ENCODE data around the gene KRTAP5-1. TPM values are rescaled to one million over a fixed set of nuclear protein-coding genes. Genes with fewer than 3 reads are reported as not detected.
A peak's percentile ranks its signal among the peaks of the same experiment; 100 is the strongest.
"Not testable (repeated sequence)": the region's sequence is repeated elsewhere in the genome, so short reads cannot be mapped to it uniquely, and the experiment has no call there.

The KRTAP5-1 gene, protein sequence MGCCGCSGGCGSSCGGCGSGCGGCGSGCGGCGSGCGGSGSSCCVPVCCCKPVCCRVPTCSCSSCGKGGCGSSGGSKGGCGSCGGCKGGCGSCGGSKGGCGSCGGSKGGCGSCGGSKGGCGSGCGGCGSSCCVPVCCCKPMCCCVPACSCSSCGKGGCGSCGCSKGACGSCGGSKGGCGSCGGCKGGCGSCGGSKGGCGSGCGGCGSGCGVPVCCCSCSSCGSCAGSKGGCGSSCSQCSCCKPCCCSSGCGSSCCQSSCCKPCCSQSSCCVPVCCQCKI
- total RNA-seq = not detected

DNA sequence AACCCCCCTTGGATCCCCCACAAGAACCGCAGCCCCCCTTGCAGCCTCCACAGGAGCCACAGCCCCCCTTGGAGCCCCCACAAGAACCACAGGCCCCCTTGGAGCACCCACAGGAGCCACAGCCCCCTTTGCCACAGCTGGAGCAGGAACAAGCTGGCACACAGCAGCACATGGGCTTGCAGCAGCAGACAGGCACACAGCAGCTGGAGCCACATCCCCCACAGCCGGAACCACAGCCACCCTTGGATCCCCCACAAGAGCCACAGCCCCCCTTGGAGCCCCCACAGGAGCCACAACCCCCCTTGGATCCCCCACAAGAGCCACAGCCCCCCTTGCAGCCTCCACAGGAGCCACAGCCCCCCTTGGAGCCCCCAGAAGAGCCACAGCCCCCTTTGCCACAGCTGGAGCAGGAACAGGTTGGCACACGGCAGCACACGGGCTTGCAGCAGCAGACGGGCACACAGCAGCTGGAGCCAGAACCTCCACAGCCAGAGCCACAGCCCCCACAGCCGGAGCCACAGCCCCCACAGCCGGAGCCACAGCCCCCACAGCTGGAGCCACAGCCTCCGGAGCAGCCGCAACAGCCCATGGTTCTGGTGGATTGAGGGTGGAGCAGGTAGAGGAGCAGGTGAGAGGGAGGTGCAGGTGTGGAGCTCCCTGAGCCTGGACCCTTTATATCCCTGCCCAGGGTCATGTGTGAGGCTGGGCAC lies at the start of gene KRTAP5-1:
TSS of gene KRTAP5-1 (minus strand) at position 623 of the 710 bp plus-strand sequence. CDS start at position 589, 34 bp downstream.
- H3K4me3 Mint-ChIP-seq = peak within 1 kb of the TSS in 1 of 2 donors; percentile 10
- not testable (repeated sequence) for H3K27me3 Mint-ChIP-seq (ENCODE audit: low read depth); H3K4me1 Mint-ChIP-seq (ENCODE audit: low read depth); DNase-seq; H3K36me3 Mint-ChIP-seq (ENCODE audit: insufficient read depth in 2 of 2); H3K9me3 Mint-ChIP-seq; ATAC-seq (replicated peaks in 1 of 2); H3K27ac Mint-ChIP-seq

DNA sequence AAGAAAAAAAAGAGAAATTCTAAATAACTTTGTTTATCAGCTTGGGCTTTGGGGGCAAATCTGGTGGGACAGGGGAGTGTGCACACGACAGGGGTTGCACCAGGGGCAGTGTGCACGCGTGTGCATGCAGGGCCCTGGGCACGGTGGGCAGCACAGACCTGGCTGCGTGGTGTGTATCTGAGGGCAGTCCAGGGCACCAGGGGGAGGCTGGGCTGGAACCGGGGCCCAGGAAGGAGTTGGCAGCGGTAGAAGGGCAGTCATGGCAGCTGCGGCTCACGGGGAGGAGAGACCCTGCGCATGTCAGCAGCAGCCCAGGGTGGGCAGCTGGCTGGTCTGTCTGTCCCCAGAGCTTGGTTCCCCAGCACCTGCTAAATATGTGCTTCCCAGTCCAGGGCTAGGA lies 48.8 kb upstream of the KRTAP5-1 start:
- ATAC-seq (replicated peaks in 1 of 2) = no peak
- Mint-ChIP-seq H3K27me3 (ENCODE audit: low read depth) (peaks cover 8% of the 10 kb centered on the region), H3K36me3 (ENCODE audit: insufficient read depth in 2 of 2) (no peaks in the 10 kb centered on the region), H3K4me3 (no peak overlapping the region), H3K9me3 (no peaks in the 10 kb centered on the region), H3K27ac (no peak overlapping the region), H3K4me1 (ENCODE audit: low read depth) (peaks cover 5% of the 10 kb centered on the region)
- no peak for DNase-seq

DNA sequence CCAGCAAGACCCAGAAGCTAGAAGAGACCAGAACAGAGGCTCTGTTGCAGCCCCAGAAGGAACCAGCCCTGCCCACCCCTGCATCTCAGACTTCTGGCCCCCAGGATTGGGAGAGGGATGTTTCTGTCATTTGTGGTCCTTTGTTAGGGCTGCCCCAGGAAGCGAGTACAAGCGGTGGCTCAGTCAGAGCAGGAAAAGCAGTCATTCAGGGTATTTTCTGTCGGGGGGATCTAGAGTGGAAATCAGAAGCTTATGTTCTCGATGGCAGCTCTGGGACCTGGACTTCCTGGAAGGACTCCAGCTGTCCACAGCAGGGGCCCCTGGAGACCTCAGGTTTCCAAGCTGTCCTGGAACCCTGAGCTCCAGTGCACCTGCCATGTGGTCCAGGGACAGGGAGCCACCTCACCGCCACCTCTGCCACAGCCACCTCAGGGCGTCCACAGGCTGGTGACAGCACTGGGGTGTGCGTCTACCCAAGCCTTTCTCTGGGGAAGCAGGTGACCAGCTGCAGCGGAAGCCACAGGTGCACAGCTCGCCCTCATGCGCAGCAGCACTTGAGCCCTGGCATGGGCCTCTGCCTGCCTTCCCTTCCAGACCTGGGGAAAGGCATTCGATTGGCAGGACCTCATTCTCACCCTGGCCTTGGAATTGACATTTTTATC lies 47.1 kb upstream of the KRTAP5-1 start:
- no peak overlapping the region for H3K27ac Mint-ChIP-seq
- peak in 1 of 2 donors; percentile 53 for ATAC-seq (replicated peaks in 1 of 2)
- no peaks in the 10 kb centered on the region for H3K36me3 Mint-ChIP-seq (ENCODE audit: insufficient read depth in 2 of 2)
- DNase-seq = no peak
- no peak overlapping the region for H3K4me3 Mint-ChIP-seq
- H3K9me3 Mint-ChIP-seq = no peaks in the 10 kb centered on the region
- peaks cover 5% of the 10 kb centered on the region for H3K4me1 Mint-ChIP-seq (ENCODE audit: low read depth)
- peaks cover 8% of the 10 kb centered on the region for H3K27me3 Mint-ChIP-seq (ENCODE audit: low read depth)

DNA sequence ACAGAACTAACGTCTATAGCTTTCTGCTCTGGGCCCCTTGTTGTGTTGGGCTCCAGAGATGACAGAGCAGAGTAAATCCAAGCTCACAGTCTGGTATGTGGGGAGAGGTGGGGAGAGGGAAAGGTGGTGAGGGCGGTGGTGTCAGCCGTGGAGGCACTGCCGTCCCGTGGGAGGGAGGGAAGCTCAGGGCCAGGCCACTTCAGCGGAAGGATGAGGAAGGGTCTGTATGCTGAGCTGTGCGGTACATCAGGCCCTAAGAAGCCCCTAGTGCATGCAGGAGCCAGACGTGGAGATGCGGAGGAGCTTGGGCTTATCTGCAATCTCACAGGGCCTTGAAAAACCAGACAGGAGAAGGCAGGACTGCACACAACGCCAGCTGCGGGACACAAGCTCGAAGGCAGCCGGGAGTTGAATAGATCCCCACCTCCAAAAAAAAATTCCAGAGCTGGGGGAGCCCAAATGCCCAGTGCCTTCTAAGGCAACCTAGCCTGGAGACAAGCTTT lies 46.0 kb upstream of the KRTAP5-1 start:
- H3K4me1 Mint-ChIP-seq (ENCODE audit: low read depth) = peaks cover 5% of the 10 kb centered on the region
- ATAC-seq (replicated peaks in 1 of 2) (no peak), DNase-seq (no peak)
- H3K27me3 Mint-ChIP-seq (ENCODE audit: low read depth) = peaks cover 8% of the 10 kb centered on the region
- H3K36me3 Mint-ChIP-seq (ENCODE audit: insufficient read depth in 2 of 2) = no peaks in the 10 kb centered on the region
- H3K9me3 Mint-ChIP-seq = no peaks in the 10 kb centered on the region
- H3K27ac Mint-ChIP-seq = no peak overlapping the region
- no peak overlapping the region for H3K4me3 Mint-ChIP-seq

DNA sequence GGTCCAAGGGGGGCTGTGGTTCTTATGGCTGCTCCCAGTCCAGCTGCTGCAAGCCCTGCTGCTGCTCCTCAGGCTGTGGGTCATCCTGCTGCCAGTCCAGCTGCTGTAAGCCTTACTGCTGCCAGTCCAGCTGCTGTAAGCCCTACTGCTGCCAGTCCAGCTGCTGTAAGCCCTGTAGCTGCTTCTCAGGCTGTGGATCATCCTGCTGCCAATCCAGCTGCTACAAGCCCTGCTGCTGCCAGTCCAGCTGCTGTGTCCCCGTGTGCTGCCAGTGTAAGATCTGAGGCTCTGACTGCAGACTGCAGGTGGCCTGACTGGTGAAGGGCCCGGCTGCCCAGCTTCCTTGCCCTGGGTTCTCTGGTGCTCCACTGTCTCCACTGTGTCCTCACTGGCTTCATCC lies 45.2 kb upstream of the KRTAP5-1 start:
- Mint-ChIP-seq H3K27me3 (ENCODE audit: low read depth) (peaks cover 8% of the 10 kb centered on the region), H3K4me1 (ENCODE audit: low read depth) (peaks cover 5% of the 10 kb centered on the region), H3K27ac (no peak overlapping the region), H3K9me3 (no peaks in the 10 kb centered on the region), H3K36me3 (ENCODE audit: insufficient read depth in 2 of 2) (no peaks in the 10 kb centered on the region), H3K4me3 (no peak overlapping the region)
- no peak for DNase-seq
- no peak for ATAC-seq (replicated peaks in 1 of 2)

DNA sequence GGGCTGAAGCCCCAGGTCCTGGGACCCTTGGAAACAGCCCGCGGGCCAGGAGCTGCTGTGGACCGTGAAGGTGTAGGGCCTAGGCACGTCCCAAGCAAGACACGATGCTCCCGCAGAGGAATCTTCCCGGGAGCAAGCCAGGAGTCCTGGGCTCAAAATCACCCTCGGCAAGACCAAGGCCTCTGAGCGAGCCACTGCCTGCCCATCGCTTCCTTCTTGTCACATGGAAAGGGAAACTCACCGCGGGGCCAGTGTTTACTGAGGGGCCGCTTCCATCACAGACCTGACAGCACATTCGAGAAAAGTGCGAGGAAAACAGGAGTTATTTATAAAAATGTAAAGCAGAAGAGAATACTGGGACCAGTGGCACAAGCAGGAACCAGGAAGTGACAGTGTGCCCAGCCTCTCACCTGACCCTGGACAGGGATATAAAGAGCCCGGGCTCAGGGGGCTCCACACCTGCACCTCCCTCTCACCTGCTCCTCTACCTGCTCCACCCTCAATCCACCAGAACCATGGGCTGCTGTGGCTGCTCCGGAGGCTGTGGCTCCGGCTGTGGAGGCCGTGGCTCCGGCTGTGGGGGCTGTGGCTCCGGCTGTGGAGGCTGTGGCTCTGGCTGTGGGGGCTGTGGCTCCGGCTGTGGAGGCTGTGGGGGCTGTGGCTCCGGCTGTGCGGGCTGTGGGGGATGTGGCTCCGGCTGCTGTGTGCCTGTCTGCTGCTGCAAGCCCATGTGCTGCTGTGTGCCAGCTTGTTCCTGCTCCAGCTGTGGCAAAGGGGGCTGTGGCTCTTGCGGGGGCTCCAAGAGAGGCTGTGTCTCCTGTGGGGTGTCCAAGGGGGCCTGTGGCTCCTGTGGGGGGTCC lies 44.5 kb upstream of the KRTAP5-1 start, which contains the start of gene KRTAP5-5:
TSS of gene KRTAP5-5 (plus strand) at position 450 of the 860 bp plus-strand sequence. CDS start at position 516, 66 bp downstream.
- Mint-ChIP-seq H3K4me1 (ENCODE audit: low read depth) (peaks cover 5% of the 10 kb centered on the region), H3K27me3 (ENCODE audit: low read depth) (peaks cover 8% of the 10 kb centered on the region), H3K9me3 (no peaks in the 10 kb centered on the region), H3K36me3 (ENCODE audit: insufficient read depth in 2 of 2) (no peaks in the 10 kb centered on the region), H3K27ac (no peak within 1 kb of the TSS), H3K4me3 (no peak within 1 kb of the TSS)
- no peak for DNase-seq
- ATAC-seq (replicated peaks in 1 of 2) = no peak

DNA sequence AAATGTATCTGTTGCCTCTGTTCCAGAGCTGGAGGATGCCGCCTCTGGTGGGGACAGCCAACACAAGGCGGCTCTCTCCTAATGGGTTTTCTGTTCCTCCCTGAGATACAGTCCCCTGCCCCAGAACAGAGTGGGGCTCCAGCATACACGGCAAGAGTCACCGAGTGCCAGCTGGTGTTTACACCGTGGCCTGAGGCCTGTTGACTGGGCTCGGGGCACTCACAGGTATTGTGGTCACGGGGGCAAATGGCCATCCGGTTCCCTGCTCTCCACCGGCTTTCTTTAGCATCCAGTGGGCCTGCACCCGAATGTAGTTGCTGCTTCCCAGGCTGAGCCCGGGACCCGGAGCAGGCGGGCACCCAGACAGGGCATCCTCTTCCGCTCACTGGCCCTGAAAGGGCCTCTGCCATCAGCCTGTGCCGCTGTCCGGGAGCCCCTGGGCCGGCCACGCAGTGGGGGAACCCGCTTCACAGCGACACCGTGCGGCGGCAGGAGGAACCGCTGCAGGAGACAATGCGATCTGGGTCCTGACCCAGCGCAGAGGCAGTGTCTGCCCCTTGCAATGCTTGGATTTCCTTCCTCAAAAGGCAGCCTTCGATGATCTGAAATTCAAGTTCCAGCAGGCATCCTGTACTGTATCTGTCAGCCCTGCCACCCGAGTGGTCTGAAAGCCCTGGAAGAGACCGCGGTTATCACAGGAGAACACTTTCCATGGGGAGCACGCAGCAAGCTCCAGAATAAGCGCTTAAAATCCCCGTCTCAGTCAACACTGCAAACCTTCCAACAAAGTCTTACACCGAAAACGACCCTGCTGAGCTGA lies 43.6 kb upstream of the KRTAP5-1 start:
- ATAC-seq (replicated peaks in 1 of 2) (peak; percentile 84 to 89), DNase-seq (peak; percentile 69 to 71)
- no peaks in the 10 kb centered on the region for H3K36me3 Mint-ChIP-seq (ENCODE audit: insufficient read depth in 2 of 2)
- peaks cover 5% of the 10 kb centered on the region for H3K4me1 Mint-ChIP-seq (ENCODE audit: low read depth)
- no peak overlapping the region for H3K4me3 Mint-ChIP-seq
- H3K27ac Mint-ChIP-seq = no peak overlapping the region
- peaks cover 8% of the 10 kb centered on the region for H3K27me3 Mint-ChIP-seq (ENCODE audit: low read depth)
- no peaks in the 10 kb centered on the region for H3K9me3 Mint-ChIP-seq

DNA sequence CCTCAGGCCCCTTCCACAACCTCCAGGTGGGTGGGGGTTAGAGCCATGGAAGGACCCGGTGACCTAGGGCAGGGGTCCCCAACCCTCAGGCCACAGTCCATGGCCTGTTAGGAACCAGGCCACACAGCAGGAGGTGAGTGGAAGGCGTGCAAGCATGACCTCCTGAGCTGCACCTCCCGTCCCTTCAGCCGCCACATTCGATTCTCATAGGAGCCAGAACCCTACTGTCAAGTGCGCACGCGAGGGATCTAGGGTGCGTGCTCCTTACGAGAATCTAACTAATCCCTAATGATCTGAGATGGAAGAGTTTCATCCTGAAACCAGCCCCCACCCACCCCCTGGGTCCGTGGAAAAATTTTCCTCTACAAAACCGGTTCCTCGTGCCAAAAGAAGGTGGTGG lies 40.5 kb upstream of the KRTAP5-1 start:
- Mint-ChIP-seq H3K9me3 (no peaks in the 10 kb centered on the region), H3K27me3 (ENCODE audit: low read depth) (peaks cover 2% of the 10 kb centered on the region), H3K4me3 (no peak overlapping the region), H3K27ac (no peak overlapping the region), H3K4me1 (ENCODE audit: low read depth) (no peaks in the 10 kb centered on the region), H3K36me3 (ENCODE audit: insufficient read depth in 2 of 2) (no peaks in the 10 kb centered on the region)
- ATAC-seq (replicated peaks in 1 of 2) = no peak
- no peak for DNase-seq

DNA sequence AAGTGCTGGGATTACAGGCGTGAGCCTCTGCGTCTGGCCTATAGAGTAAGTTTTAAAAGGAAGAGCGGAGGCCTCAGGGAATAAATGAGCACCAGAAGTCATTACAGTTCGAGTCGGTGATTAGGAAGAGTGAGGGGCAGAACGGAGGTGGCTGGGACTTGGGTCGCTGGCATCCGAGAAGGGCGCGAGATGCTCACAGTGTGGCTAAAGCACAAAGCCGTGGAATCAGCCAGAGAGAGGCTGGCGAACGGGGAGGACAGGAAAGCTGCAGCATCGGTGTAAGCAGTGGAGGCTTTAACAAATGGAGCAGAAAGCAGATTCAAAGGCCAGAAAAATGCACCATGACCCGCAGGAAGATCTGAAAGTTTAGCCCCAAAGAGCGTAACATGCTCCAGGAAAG lies 39.5 kb upstream of the KRTAP5-1 start:
- Mint-ChIP-seq H3K36me3 (ENCODE audit: insufficient read depth in 2 of 2) (no peaks in the 10 kb centered on the region), H3K27ac (no peak overlapping the region), H3K4me3 (no peak overlapping the region), H3K9me3 (no peaks in the 10 kb centered on the region), H3K27me3 (ENCODE audit: low read depth) (no peaks in the 10 kb centered on the region), H3K4me1 (ENCODE audit: low read depth) (peaks cover 2% of the 10 kb centered on the region)
- ATAC-seq (replicated peaks in 1 of 2) = no peak
- no peak for DNase-seq

DNA sequence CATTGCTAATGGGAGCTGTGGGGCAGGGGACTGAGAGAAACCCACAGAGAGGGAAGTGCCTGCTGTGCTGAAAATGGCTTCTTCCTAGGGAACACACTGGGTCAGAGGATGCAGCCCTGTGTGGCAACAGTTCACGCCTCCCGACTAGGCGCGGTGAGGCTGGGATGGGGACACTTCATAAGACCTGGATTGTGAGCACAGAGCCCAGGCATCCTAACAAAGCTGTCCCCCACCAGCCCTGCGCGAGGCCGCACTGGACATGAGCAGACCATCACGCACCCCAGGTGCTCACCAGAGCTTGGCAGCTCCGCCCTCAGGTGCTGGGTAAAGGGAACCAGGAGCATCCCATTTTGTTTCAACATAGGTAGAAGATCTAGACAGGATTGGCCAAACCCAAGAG lies 38.6 kb upstream of the KRTAP5-1 start:
- ATAC-seq (replicated peaks in 1 of 2) (no peak), DNase-seq (no peak)
- Mint-ChIP-seq H3K4me3 (no peak overlapping the region), H3K27ac (no peak overlapping the region), H3K27me3 (ENCODE audit: low read depth) (no peaks in the 10 kb centered on the region), H3K36me3 (ENCODE audit: insufficient read depth in 2 of 2) (no peaks in the 10 kb centered on the region), H3K4me1 (ENCODE audit: low read depth) (peaks cover 7% of the 10 kb centered on the region), H3K9me3 (no peaks in the 10 kb centered on the region)

DNA sequence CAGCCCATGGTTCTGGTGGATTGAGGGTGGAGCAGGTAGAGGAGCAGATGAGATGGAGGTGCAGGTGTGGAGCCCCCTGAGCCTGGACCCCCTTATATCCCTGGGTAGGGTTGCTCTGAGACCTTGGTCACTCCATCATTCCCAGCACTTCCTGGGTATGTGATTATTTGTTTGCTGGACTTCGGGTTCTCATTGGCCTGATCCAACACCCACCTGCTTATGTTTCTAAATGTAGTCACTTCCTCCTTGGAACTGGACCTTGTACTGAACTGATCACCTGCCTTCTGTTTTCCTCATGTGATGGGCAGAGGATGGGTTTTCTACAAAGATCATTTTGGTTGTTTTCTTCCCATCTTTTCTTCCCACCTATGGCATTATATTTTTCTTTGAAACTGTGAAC lies 37.0 kb upstream of the KRTAP5-1 start, which contains the start of gene KRTAP5-4:
TSS of gene KRTAP5-4 (minus strand) at position 53 of the 400 bp plus-strand sequence. CDS start at position 8, 45 bp downstream.
- H3K9me3 Mint-ChIP-seq = no peaks in the 10 kb centered on the region
- H3K36me3 Mint-ChIP-seq (ENCODE audit: insufficient read depth in 2 of 2) = no peaks in the 10 kb centered on the region
- no peak within 1 kb of the TSS for H3K4me3 Mint-ChIP-seq
- H3K27me3 Mint-ChIP-seq (ENCODE audit: low read depth) = no peaks in the 10 kb centered on the region
- H3K4me1 Mint-ChIP-seq (ENCODE audit: low read depth) = peaks cover 7% of the 10 kb centered on the region
- DNase-seq (no peak), ATAC-seq (replicated peaks in 1 of 2) (no peak)
- H3K27ac Mint-ChIP-seq = no peak within 1 kb of the TSS

DNA sequence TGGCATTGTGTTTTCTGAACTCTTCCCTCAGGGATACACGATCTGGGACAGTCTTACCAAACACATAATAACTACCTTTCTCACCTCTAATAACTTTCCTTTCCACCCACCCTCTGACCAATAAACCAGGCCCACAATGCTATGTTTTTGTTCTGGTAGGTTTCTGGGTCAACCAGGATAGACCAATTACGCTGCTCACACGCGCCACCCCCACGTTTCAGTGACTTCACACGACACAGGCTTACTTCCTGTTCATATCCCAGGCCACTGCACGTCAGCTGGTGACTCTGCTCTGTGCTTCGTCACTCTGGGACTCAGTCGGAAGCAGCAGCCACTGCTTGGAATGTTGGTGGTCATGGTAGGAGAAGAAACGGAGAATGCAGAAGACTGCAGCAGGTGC lies 34.4 kb upstream of the KRTAP5-1 start:
- DNase-seq (peak; percentile 11 to 22), ATAC-seq (replicated peaks in 1 of 2) (peak; percentile 65 to 94)
- H3K4me3 Mint-ChIP-seq = peak overlapping the region in 1 of 2 donors; percentile 17
- H3K36me3 Mint-ChIP-seq (ENCODE audit: insufficient read depth in 2 of 2) = no peaks in the 10 kb centered on the region
- no peaks in the 10 kb centered on the region for H3K27me3 Mint-ChIP-seq (ENCODE audit: low read depth)
- H3K27ac Mint-ChIP-seq = no peak overlapping the region
- peaks cover 7% of the 10 kb centered on the region for H3K4me1 Mint-ChIP-seq (ENCODE audit: low read depth)
- H3K9me3 Mint-ChIP-seq = no peaks in the 10 kb centered on the region
